Urinary bladder (tissue), 4 donors: ENCODE measurements around the gene WNT11. TPM values are rescaled to one million over a fixed set of nuclear protein-coding genes. Genes with fewer than 3 reads are reported as not detected.

Experiments
- DNase-seq: peaks from one replicate; pipeline ENCODE4 v3.0.0-alpha.2; 2015; ENCODE audit errors: extremely low spot score
- H3K27ac ChIP-seq: one replicate; pipeline ENCODE4 v1.5.1; 2013; ENCODE audit warnings: low read depth, mild to moderate bottlenecking, moderate library complexity
- H3K36me3 ChIP-seq: one replicate; pipeline ENCODE4 v1.6.1; 2013; ENCODE audit warnings: mild to moderate bottlenecking, moderate library complexity; ENCODE audit not compliant: insufficient read depth
- H3K4me1 ChIP-seq: one replicate; pipeline ENCODE4 v1.6.1; 2013; ENCODE audit warnings: mild to moderate bottlenecking, moderate library complexity; ENCODE audit not compliant: insufficient read depth
- H3K4me3 ChIP-seq: one replicate; pipeline ENCODE4 v1.5.1; 2013; ENCODE audit warnings: low read depth, low read length
- whole genome bisulfite sequencing: extraction: QIAGEN DNeasy Blood & Tissue Kit; methylation state at CpG from one replicate; pipeline ENCODE4 v1.1.7; 2013; 5-methylcytosine and 5-hydroxymethylcytosine counted together
- polyA plus RNA-seq: library from polyadenylated mRNA; stranded (reverse); fragments of 200-250 nt; gene quantifications from one replicate; pipeline ENCODE4 v1.2.3, GENCODE V29; 2013
- total RNA-seq: library from RNA; depleted of rRNA; stranded (reverse); fragments of >200 nt; gene quantifications from one replicate; pipeline ENCODE4 v1.2.3, GENCODE V29; 2014
- donor health status: healthy with polysubstance abuse.
- donor health status: healthy.

The WNT11 gene
- total and polyA plus RNA-seq, 2 donors: 6.3 to 18.9 TPM

GRCh38 chr11:76197941-76198640 is 8.2 kb downstream of the WNT11 start:
- Histone ChIP-seq H3K4me3 (no peak overlapping the region), H3K4me1 (no peaks in the 10 kb centered on the region), H3K27ac (no peak overlapping the region), H3K36me3 (no peaks in the 10 kb centered on the region)
- no peak for DNase-seq
- WGBS: 92% methylated on average over 6 of the region's 6 CpGs

- Histone ChIP-seq H3K4me1 (no peaks in the 10 kb centered on the region), H3K36me3 (no peaks in the 10 kb centered on the region), H3K4me3 (no peak overlapping the region), H3K27ac (no peak overlapping the region)
- DNase-seq: no peak
- WGBS: 89% methylated on average over 6 of the region's 6 CpGs
Observed at GRCh38 chr11:76197332-76197731, 9.0 kb downstream of the WNT11 start.

GRCh38 chr11:76196849-76197248 is 9.5 kb downstream of the WNT11 start:
- WGBS: 96% methylated on average over 3 of the region's 3 CpGs
- no peaks in the 10 kb centered on the region for H3K36me3 ChIP-seq
- H3K27ac ChIP-seq: no peak overlapping the region
- no peaks in the 10 kb centered on the region for H3K4me1 ChIP-seq
- DNase-seq: no peak
- H3K4me3 ChIP-seq: no peak overlapping the region

- H3K4me1 ChIP-seq: no peaks in the 10 kb centered on the region
- H3K36me3 ChIP-seq: no peaks in the 10 kb centered on the region
- H3K4me3 ChIP-seq: no peak overlapping the region
- 87% methylated on average over 21 of the region's 21 CpGs for WGBS
- no peak for DNase-seq
- H3K27ac ChIP-seq: no peak overlapping the region
Observed at GRCh38 chr11:76194872-76195668, 11.2 kb downstream of the WNT11 start.

DNA sequence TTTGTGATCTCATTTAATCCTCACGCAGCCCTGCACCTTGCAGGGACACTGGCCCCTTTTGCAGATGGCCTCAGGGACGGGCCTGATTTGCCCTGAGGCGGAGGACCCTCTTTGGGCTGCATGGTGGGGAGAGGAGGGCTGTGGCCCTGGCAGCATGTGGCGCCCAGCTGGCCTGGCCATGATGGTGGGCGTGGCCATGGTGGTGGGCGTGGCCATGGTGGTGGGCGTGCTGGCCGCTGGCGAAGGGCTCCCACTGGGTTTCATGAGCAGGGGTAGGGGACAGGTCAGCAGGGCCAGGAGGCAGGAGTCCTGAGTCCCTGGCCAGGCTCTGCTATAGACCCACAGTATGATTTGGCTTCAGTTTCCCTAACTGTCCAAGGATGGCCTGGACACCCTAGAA is 13.1 kb downstream of the WNT11 start:
- 81% methylated on average over 9 of the region's 9 CpGs for WGBS
- no peak overlapping the region for H3K27ac ChIP-seq
- no peak for DNase-seq

DNA sequence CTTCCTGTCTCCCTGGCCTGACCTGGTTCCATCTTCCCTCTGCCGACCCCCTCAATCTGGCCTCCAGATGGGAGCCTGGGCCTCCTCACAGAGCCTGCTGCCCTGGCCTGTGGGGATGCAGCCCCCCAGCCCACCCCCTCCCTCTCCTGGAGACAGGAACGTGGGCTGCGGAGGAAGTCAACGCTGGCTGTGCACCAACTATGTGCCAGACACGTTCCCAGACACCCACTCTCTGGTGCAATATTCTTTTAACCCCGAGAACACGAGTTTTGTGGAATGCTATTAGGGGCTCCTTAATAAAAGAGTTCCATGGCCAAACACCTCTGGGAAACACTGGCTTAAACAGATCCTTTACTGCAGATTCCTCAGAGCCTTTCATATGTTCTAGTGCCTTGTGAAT is 15.9 kb downstream of the WNT11 start:
- H3K36me3 ChIP-seq: no peaks in the 10 kb centered on the region
- H3K27ac ChIP-seq: no peak overlapping the region
- H3K4me3 ChIP-seq: no peak overlapping the region
- no peak for DNase-seq
- WGBS: 29% methylated on average over 7 of the region's 7 CpGs
- H3K4me1 ChIP-seq: no peaks in the 10 kb centered on the region

More for the DNA sequence above, 13.1 kb downstream of the WNT11 start:
- H3K36me3 ChIP-seq: no peaks in the 10 kb centered on the region
- no peaks in the 10 kb centered on the region for H3K4me1 ChIP-seq
- H3K4me3 ChIP-seq: no peak overlapping the region

DNA sequence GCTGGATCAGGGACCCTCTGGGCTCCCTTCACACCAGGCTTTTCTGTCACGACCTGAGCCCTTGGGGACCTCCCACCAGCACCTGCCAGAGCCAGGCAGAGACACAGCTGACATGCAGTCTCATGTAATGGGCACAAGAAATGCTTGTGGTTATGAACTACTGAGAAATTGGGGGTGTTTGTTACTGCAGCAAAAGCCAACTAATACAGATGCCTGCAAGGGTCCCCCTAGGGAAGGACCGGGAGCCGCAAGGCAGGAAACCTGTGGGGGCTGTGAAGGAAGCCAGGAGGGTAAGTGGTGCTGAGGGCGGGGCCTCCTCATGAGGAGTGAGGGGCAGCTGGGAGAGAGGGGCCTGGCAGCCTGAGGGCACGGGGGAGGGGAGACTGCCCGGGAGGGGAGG is 16.6 kb downstream of the WNT11 start:
- WGBS: 74% methylated on average over 6 of the region's 6 CpGs
- H3K4me1 ChIP-seq: no peaks in the 10 kb centered on the region
- DNase-seq: no peak
- no peak overlapping the region for H3K4me3 ChIP-seq
- H3K36me3 ChIP-seq: no peaks in the 10 kb centered on the region
- H3K27ac ChIP-seq: no peak overlapping the region

GRCh38 chr11:76188873-76189272 is 17.4 kb downstream of the WNT11 start:
- Histone ChIP-seq H3K4me1 (no peaks in the 10 kb centered on the region), H3K4me3 (no peak overlapping the region), H3K27ac (no peak overlapping the region), H3K36me3 (no peaks in the 10 kb centered on the region)
- WGBS: 95% methylated on average over 4 of the region's 4 CpGs
- no peak for DNase-seq

DNA sequence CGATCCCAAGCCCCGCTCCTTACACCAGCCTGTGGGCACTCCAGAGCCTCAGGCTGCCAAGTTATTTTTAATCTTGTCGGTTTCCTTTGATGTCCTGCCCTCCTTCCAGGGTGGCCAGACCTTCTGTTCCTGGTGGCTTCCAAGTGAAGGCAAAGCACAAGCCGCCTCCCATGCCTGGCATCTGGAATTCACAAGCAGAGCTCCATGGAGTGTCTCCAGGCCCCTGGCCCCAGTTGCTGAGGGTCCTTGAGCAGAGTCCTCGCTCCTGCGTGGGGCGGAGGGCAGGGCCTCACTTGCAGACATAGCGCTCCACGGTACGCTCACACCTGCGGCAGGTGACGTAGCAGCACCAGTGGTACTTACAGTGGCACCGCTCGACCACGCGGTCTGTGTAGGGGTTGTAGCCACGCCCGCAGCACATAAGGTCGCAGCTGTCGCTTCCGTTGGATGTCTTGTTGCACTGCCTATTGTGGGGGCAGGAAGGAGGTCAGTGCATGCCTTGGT is 19.5 kb downstream of the WNT11 start:
- 90% methylated on average over 21 of the region's 21 CpGs for WGBS
- Histone ChIP-seq H3K27ac (no peak overlapping the region), H3K36me3 (no peaks in the 10 kb centered on the region), H3K4me3 (no peak overlapping the region), H3K4me1 (no peaks in the 10 kb centered on the region)
- no peak for DNase-seq

GRCh38 chr11:76185931-76186401 is 20.3 kb downstream of the WNT11 start:
- H3K4me1 ChIP-seq: no peaks in the 10 kb centered on the region
- H3K4me3 ChIP-seq: no peak overlapping the region
- no peak for DNase-seq
- 20% methylated on average over 15 of the region's 15 CpGs for WGBS
- H3K36me3 ChIP-seq: no peaks in the 10 kb centered on the region
- H3K27ac ChIP-seq: no peak overlapping the region

DNA sequence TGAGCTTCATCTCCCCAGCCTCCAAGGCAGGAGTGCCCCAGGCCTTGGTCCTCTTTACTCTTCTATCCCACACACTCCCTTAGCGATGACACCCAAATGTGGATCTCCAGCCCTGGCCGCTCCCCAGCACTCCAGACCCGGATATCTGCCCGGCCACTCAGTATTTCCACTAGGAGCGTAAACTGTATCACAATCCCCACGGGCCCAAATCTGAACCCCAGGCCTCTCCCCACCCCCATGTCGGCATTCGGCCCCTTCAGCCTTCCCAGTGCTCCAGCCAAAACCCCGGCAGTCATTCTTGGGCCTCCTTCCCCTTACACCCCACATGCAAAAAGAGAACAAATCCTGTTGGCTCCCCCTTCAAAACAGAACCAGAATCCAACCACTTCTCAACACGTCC is 20.8 kb downstream of the WNT11 start:
- no peaks in the 10 kb centered on the region for H3K36me3 ChIP-seq
- H3K4me1 ChIP-seq: no peaks in the 10 kb centered on the region
- H3K4me3 ChIP-seq: no peak overlapping the region
- H3K27ac ChIP-seq: no peak overlapping the region
- DNase-seq: no peak
- 57% methylated on average over 10 of the region's 10 CpGs for WGBS

DNA sequence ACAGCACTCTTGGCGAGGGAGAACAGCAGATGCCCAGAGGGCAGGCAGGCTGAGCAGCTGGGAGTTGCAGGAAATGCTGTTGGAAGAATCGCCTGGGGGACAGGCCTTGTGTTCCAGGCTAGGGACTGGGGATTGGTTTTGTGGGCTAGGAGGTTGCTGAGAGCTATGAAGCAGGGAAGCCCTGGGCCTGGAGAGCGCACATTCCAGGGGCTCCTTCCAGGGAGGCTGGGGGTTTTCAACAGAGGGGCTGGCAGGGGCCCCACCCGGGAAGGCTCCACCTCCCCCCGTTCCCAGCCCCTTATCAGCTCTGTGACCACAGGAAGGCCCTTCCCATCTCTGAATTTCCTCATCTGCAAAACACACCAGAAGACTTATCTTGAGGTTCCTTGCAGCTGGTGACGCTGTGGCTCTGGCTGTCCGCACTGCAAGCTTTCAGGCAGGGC is 21.7 kb downstream of the WNT11 start:
- Histone ChIP-seq H3K4me1 (no peaks in the 10 kb centered on the region), H3K36me3 (no peaks in the 10 kb centered on the region), H3K27ac (no peak overlapping the region), H3K4me3 (no peak overlapping the region)
- no peak for DNase-seq
- WGBS: 58% methylated on average over 7 of the region's 7 CpGs

DNA sequence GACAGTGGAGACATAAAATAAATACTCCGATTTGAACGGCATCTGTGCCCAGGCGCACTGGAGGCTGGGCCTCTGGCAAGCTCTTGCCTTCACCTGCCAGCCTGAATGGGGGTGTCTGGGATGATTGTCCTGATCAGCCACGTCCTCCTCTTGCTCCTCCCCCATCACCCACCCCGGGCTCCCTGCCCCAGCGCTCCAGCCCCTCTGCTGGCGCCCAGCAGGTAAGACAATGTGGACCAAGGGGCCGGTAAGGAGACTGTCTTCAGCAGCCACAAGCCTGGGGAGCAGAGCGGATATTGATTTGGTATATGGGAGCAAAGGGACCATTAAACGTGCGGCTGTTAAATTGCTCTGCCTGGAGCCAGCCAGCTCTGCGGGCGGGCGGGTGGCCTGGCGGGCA is 24.9 kb downstream of the WNT11 start:
- no peaks in the 10 kb centered on the region for H3K4me1 ChIP-seq

DNA sequence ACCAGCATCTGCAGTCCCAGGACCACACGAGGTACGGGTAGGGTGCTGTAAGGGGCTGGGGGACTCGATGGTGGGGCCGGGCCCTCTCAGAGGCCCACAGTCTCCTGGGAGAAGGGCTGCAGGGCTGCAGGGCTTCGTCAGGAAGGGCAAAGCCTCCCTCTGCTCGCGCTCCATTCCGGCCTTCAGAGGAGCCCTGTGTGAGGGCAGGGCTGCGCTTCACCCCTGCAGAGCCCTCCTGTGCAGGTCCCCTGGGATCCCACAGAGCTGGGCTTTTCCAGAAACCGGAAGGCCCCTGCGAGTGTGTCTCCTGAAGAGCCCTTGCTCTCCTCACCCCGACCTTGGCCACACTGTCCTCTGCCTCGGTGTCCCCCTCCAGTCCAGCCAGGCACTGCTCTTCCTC is 27.2 kb downstream of the WNT11 start:
- 91% methylated on average over 13 of the region's 13 CpGs for WGBS
- Histone ChIP-seq H3K36me3 (no peaks in the 10 kb centered on the region), H3K27ac (no peak overlapping the region), H3K4me3 (no peak overlapping the region), H3K4me1 (no peaks in the 10 kb centered on the region)
- no peak for DNase-seq

More for the DNA sequence above, 24.9 kb downstream of the WNT11 start:
- no peak for DNase-seq
- Histone ChIP-seq H3K4me3 (no peak overlapping the region), H3K36me3 (no peaks in the 10 kb centered on the region), H3K27ac (no peak overlapping the region)
- 93% methylated on average over 15 of the region's 15 CpGs for WGBS
